ENCODE measurements around the gene XRCC5. TPM values are rescaled to one million over a fixed set of nuclear protein-coding genes. Genes with fewer than 3 reads are reported as not detected.

Gene XRCC5
- total RNA-seq, 1 experiment from 2014 or later: 424 TPM

GRCh38 chr2:216155954-216156353 is 46.8 kb downstream of the XRCC5 start (continued):
- TF ChIP-seq ZBTB33 (IDR thresholded peaks at IDR 0.05; ENCODE audit: extremely low read depth, insufficient replicate concordance, low read length): no peak
- no peak for TF ChIP-seq SIN3A (IDR thresholded peaks at IDR 0.05; ENCODE audit: low read depth)
- no peak for TF ChIP-seq EZH2 (IDR thresholded peaks at IDR 0.05)
- TF ChIP-seq ATF3 (IDR thresholded peaks at IDR 0.05): no peak
- no peak for TF ChIP-seq EGR1 (IDR thresholded peaks at IDR 0.05; ENCODE audit: low read depth)
- TF ChIP-seq POLR2A (IDR thresholded peaks at IDR 0.05; ENCODE audit: borderline replicate concordance, extremely low read depth, insufficient read depth, insufficient read length): no peak
- TF ChIP-seq CBX3 (IDR thresholded peaks at IDR 0.05; ENCODE audit: low read depth): no peak

GRCh38 chr2:216156822-216157221 is 47.7 kb downstream of the XRCC5 start:
- intact Hi-C loops (cut with micrococcal nuclease): no loop called here

More at GRCh38 chr2:216156822-216157221, 47.7 kb downstream of the XRCC5 start:
- Histone ChIP-seq H3K79me2 (ENCODE audit: insufficient read depth, low read length) (peaks cover 96% of the 10 kb centered on the region), H2AFZ (ENCODE audit: low read depth, low read length, poor library complexity, severe bottlenecking) (no peak overlapping the region), H3K27me3 (ENCODE audit: insufficient read depth, low read length) (no peaks in the 10 kb centered on the region), H3K36me3 (ENCODE audit: control insufficient read depth in 1 of 2, insufficient read depth in 2 of 2, low read length in 2 of 2) (peaks cover 50 to 54% of the 10 kb centered on the region in 2 experiments), H3K4me1 (ENCODE audit: control insufficient read depth in 1 of 2, insufficient read depth in 2 of 2, low read length in 2 of 2) (no peaks in the 10 kb centered on the region), H3K27ac (ENCODE audit: low read depth, low read length) (no peak overlapping the region), H4K20me1 (ENCODE audit: insufficient read depth) (peaks cover 11% of the 10 kb centered on the region; the same call in 1 of the 2 replicates), H3K4me2 (ENCODE audit: low read length) (no peak overlapping the region), H3K9me3 (ENCODE audit: control insufficient read depth in 1 of 2, insufficient read depth in 1 of 2, low read depth in 1 of 2, low read length in 2 of 2) (no peaks in the 10 kb centered on the region), H3K9ac (ENCODE audit: low read length) (no peak overlapping the region), H3K4me3 (replicated peaks in 1 of 2; ENCODE audit: low read depth in 1 of 2, low read length in 2 of 2) (no peak overlapping the region), H3K9me2 (ENCODE audit: insufficient read depth) (no peaks in the 10 kb centered on the region)
- ChIA-PET RAD21 (ENCODE audit: low non-redundant PET in 1 of 2, low total read pairs in 2 of 2, uncharacterized antibody in 2 of 2, unreplicated experiment in 2 of 2) (no interaction called here), CTCF (no interaction called here), POLR2A (no interaction called here)
- ATAC-seq: no peak
- BruUV-seq (replicated peaks): no TSS peak
- TF ChIP-seq ZBTB33 (IDR thresholded peaks at IDR 0.05; ENCODE audit: extremely low read depth, insufficient replicate concordance, low read length) (no peak), FOSL1 (IDR thresholded peaks at IDR 0.05; ENCODE audit: low read depth) (no peak), SIN3A (IDR thresholded peaks at IDR 0.05; ENCODE audit: low read depth) (no peak), CTCF (IDR thresholded peaks at IDR 0.05 in 2 of 3, conservative IDR thresholded peaks at IDR 0.05 in 1 of 3; ENCODE audit: borderline replicate concordance in 1 of 3, insufficient read depth in 1 of 3, low read depth in 2 of 3, low read length in 2 of 3) (no peak), POLR2A (IDR thresholded peaks at IDR 0.05; ENCODE audit: borderline replicate concordance, extremely low read depth, insufficient read depth, insufficient read length) (no peak), REST (IDR thresholded peaks at IDR 0.05; ENCODE audit: low read depth) (no peak), ATF3 (IDR thresholded peaks at IDR 0.05) (no peak)
- DNase-seq (ENCODE audit: low read depth, low spot score): no peak

Measured in HCT116 (cell line).